A549 treated with AZD9567 at 1 μM for 4 hours (cell line): ENCODE measurements around the gene ASAP2. TPM values are rescaled to one million over a fixed set of nuclear protein-coding genes. Genes with fewer than 3 reads are reported as not detected.

Source experiments
- total RNA-seq: library from RNA; stranded (reverse); fragments of 200-300 nt; extraction: Qiagen RNA extraction; gene quantifications from 5 replicates; pipeline ENCODE4 v1.2.3, GENCODE V29; 2022; ENCODE audit not compliant: insufficient read depth

ASAP2 gene
- 36.3 to 53.6 TPM (median 47.5 TPM) in 5 replicates for total RNA-seq

DNA sequence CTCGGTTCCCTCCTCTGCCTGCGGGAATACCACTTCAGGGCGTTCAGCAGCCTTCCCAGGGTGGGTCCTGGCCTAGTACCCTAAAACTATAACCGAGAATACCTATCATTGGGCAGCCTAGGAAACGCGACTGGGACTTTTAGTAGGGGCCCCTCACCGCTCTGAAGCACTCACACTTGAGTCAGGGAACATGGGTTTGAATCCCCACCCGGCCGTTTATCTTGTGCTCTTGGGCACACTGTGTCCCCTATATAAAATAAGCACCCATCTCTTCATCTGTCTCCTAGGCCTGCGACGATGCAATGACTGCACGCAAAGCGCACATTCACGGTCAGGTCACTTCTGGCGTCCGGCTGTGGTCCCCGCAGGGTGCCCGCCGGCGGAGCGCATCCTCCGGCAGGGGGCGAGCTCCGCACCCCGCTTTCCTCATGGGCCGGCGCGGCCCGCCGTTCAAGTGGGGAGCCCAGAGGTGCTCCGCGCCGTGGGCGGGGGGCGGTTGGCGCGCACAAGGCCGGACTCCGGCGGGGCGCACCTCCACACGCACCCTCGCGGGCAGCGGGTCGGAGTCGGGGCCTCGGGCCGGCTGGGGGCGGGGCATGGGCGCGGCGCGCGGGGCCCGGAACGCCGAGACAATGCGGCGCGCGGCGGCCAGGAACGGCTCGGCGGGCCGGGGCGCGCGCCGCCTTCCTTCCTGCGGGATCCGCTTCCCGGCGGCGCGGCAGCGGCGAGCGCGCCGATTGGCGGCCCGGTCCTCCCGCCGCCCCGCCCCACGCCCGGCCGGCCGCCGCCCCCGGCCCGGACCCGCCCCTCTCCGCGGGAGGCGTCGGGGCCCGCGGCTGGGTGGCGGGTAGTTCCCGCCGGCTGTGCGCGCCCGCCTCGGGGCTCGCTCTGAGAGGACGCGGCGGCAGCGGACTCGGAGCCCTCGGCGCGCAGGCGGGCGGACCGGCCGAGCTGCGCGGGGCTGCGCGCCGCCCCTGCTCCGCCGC lies at the start of gene ASAP2:
TSS of gene ASAP2 (plus strand) at position 850 of the 986 bp plus-strand sequence. CDS start 293 bp downstream, outside the sequence.

DNA sequence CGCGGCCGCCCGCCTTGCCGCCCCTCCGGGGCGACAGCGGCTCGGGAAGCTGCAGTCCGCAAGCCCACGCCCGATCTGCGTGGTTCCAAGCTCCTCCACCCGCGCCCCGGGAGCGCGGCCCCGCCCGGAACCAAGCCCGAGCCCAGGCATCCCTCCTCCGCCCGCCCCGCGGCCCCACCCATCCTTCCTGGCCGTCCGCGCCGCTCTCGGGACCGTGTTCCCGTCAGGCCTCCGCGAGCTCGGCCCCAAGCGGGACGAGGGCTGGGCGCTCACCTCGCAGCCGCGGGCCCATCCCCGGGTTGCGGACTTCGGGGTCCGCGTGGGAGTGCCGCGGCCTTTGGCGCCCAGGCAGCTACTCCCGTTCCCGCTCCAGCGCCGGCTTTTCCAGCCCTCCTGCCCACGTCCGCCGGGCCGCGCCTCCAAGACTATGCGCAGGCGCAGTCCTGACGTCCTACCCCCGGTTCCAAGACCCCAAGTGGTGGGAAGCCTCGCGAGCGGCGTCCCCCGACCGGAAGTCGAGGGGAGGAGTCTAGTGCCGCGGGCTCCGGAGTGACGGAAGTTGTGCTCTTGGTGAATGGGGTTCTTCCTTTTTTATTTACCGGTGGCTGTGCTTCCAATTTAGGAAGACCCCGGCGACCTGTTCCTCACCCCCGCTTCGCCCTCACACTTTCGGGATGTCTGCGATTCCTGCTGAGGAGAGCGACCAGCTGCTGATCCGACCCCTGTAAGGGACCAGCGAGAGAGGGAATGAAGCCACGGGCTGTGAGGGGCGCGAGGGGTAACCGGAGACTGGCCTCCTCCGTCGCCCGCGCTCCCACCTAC lies 216.7 kb downstream of the ASAP2 start, which contains the start of the genes CPSF3 and ITGB1BP1:
TSS of gene CPSF3 (plus strand) at position 555 of the 822 bp plus-strand sequence. CDS start at position 675, 120 bp downstream.
TSS of gene ITGB1BP1 (minus strand) at position 429 of the 822 bp plus-strand sequence. CDS start 4,831 bp downstream, outside the sequence.

Other genes with a start within 250 kb of the ASAP2 start
- 44.2 to 64.2 TPM (median 58.8 TPM) in 5 replicates for gene MBOAT2, start 203.1 kb upstream of the ASAP2 start, total RNA-seq
- 163 to 195 TPM (median 176 TPM) in 5 replicates for gene ITGB1BP1, start 216.7 kb downstream of the ASAP2 start, total RNA-seq
- 46.2 to 93.0 TPM (median 49.8 TPM) in 5 replicates for gene CPSF3, start 216.8 kb downstream of the ASAP2 start, total RNA-seq